HG02840 (cell line): ENCODE measurements around the gene ZNF217.
"Not testable (repeated sequence)": the region's sequence is repeated elsewhere in the genome, so short reads cannot be mapped to it uniquely, and the experiment has no call there.

Experiments
- ATAC-seq: cut with Tn5 transposase; IDR thresholded peaks from one replicate; pipeline ENCODE4 v1.9.1; 2021; ENCODE audit warnings: mild to moderate bottlenecking, moderate library complexity, moderate number of reproducible peaks; ENCODE audit not compliant: unreplicated experiment, low FRiP score

Gene ZNF217

DNA sequence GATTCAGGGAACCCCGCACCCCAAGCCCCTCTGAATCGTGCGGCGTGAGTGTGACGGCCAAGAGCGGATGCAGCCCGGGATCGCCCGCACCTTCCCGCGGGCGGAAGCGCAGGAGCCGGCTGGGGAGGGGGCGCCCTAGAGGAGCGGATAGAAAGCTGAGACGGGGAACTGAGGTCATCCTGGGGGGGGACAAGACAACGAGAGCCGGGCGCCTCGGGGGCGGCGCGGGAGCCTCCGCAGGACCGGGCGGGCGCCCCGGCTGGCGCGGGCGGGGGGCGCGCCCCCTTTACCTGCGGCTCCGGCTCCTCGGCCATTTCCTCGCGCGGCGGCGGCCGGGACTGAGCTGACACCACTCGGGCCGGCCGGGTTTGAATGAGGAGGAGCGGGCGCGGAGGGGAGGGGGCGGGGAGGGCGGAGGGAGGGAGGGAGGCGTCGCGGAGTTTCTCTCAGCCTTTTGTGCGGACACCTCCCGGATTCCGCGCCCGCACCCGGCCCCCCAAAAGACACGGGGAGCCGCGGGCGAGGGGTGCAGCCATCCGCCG lies at the start of gene ZNF217:
TSS of gene ZNF217 (minus strand) at position 374 of the 542 bp plus-strand sequence. CDS start 11,013 bp downstream, outside the sequence.
- peak; percentile 16 for ATAC-seq

DNA sequence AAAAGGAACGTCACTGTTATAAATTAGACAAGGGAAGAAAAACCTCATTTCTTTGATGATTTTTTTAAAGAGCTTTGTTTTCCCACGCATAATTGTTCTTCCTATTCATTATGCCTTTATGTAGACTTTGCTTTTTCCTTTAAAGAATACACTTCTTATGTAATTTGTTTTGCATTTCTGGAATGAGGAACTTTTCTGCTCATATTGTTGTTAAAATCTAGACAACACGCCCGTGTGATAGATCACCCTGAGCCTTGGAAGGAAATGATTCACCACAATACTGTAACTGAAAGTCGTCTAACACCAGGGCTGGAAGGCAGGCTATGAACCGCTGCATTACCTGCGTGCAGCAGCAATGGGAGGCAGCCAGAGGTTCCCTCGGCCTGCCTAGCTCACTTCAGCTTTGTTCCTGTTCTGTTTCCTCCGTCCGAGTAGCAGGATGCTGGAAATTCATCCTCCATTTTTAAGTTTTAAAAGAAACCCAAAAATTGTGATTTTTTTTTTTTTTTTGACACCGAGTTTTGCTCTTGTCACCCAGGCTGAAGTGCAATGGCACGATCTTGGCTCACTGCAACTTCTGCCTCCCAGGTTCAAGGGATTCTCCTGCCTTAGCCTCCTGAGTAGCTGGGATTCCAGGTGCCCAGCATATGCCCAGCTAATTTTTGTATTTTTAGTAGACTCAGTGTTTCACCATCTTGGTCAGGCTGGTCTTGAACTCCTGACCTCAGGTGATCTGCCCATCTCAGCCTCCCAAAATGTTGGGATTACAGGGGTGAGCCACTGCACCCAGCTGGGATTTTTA lies 49.6 kb upstream of the ZNF217 start:
- peak; percentile 80 for ATAC-seq

DNA sequence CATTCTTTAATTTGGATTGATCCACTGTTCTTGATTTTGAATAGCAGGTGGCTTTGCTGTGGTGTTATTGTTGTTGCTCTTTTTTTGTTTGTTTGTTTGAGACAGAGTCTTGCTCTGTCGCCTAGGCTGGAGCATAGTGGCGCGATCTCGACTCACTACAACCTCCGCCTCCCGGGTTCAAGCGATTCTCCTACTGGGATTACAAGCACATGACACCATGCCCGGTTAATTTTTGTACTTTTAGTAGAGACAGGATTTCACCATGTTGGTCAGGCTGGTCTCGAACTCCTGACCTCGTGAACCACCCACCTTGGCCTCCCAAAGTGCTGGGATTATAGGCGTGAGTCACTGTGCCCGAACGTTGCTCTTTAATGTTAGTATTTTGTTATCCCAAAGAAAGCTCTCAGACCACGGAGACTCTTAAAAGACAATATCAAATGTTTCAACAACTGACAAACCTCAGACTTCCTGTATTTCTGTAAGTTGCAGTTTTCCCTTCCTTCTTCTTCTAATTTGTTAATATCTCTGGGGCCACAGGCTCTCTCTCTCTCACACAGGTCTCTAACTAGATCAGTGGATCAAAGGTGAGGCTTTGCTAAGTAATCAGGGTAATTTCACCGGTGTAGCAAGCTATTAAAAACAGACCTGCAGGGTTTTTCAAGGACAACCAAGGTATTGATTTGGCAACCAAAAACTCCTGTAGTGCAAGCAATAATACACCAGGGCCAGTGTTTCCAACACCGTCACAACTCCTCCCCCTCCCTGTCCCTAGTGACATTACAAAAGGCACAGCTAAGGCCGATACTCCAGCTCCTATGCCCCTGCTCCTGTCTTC lies 48.8 kb upstream of the ZNF217 start:
- peak; percentile 37 for ATAC-seq

DNA sequence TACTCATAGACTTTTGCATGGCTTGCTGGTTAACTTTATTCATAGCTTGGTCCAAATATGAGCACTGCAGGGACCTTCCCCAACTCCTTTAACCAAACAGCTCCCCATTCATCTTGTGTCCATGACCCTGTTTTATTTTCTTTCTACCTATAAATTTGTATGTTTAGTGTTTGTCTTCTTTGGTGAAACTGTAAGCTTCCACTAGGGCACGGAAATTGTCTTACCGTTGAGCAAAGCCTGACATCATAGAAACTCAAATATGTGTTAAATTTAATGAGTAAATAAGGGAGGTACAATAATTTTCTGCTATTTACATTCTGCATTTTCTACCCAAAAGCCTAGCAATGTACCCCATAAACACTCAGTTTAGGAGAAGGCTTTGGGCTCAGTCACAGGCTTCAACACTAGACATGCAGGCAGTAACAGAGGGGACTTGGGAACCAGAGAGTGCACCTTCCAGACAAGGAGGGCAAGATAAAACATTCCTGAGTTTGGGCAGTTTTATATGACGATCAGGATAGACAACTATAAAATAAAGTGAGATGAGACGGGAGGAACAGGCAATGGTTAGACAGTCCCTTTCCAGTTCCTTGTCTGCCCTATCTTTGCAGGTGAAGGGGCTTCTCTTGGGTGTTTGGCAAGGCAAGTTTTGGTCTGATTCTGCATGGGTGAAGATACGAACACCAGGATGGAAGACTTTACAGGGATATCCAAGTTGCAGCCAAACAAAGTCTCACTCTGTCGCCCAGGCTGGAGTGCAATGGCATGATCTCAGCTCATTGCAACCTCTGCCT lies 46.2 kb upstream of the ZNF217 start:
- no peak for ATAC-seq

DNA sequence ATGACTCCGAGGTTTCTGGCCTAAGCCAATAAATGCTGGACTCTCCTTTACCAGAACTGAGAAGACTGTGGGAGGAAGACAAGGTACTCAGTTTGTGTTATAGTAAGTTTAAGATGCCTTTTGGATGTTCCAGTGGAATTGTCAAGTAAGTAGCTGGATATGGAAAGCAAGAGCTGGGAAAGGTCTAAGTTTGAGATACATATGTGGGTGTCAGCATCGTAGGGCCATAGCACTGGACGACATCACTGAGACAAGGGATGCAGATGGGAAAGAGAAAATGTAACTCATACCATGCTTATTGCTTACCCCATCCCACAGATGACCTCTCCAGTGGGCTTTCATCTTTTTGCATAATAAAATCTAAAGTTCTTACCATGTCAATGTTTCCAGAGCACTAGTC lies 45.5 kb upstream of the ZNF217 start:
- ATAC-seq = no peak

DNA sequence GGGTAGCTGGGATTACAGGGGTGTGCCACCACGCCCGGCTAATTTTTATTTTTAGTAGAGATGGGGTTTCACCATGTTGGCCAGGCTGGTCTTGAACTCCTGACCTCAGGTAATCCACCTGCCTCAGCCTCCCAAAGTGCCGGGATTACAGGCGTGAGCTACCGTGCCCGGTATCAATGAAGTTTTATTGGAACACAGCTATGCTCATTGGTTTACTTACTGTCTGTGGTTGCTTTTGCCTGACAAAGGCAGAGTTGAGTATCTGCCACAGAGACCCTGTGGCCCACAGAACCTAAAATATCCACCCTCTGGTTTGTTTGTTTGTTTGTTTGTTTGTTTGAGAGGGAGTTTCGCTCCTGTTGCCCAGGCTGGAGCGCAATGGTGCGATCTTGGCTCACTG lies 43.7 kb upstream of the ZNF217 start:
- not testable (repeated sequence) for ATAC-seq

DNA sequence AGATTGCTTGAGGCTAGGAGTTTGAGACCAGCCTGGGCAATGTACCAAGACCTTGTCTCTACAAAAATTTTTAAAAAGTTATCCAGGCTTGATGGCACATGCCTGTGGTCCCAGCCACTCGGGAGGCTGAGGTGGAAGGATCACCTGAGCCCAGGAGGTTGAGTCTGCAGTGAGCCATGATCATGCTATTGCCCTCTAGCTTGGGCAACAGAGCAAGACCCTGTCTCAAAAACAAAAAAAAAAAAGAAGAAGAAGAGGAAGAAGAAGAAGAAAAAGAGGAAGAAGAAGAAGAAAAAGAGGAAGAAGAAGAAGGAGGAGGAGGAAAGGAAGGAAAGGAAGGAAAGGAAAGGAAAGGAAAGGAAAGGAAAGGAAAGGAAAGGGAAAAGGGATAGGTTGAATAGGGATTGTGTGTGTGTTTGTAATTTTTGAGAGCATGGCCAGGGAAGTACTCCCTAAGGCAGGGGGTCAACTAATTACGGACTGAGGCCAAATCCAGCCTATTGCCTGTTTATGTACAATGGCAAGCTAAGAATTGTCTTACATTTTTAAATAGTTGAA lies 43.0 kb upstream of the ZNF217 start:
- no peak for ATAC-seq

DNA sequence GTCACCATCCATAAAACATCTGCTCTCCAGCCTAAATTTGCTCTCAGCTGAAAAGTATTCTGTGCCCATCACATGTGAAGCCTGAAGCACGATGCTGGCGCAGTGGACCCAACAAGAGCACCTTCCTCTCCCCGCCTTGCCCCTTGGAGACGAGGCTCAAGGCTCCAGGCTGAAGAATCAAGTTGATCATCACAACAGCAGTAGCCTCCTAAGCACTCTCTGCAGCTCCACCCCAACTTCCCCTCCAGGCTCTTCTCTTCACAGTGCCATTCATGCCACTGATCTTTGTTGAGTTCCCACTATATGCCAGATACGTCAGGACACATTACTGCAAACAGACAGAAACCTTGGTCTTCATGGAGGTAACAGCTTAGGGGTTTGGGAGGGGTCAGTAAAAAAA lies 41.6 kb upstream of the ZNF217 start:
- no peak for ATAC-seq

DNA sequence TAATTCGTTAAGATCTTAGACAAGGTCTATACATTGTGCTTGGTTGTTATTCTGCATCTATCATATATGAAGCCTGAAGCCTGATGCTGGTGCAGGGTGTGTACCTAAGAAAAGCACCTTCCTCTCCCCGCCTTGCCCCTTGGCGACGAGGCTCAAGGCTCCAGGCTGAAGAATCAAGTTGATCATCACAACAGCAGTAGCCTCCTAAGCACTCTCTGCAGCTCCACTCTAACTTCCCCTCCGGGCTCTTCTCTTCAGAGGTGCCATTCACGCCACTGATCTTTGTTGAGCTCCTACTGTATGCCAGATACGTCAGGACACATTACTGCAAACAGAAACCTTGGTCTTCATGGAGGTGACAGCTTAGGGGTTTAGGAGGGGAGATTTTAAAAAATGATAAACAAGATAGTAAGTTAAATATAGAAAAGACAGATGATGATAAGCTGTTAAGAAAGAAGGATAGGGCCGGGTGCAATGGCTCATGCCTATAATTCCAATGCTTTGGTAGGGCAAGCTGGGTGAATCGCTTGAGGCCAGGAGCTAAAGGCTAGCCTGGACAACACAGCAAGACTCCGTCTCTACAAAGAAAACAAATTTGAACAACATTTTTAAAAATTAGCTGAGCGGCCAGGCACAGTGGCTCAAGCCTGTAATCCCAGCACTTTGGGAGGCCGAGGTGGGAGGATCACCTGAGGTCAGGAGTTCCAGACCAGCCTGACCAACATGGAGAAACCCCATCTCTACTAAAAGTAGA lies 38.4 kb upstream of the ZNF217 start:
- ATAC-seq = no peak

DNA sequence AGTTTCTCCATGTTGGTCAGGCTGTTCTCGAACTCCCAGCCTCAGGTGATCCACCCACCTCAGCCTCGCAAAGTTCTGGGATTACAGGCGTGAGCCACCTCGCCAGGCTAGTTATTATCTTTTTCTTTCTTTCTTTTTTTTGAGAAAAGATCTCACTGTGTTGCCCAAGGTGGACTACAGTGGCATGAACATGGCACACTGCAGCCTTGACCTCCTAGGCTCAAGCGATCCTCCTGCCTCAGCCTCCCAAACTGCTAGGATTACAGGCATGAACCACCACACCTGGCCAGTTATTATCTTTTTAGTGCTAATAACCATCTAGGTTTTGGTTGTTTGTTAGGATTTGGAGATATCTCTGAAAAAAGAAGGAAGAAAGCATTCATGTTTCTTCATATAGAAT lies 35.8 kb upstream of the ZNF217 start:
- no peak for ATAC-seq

DNA sequence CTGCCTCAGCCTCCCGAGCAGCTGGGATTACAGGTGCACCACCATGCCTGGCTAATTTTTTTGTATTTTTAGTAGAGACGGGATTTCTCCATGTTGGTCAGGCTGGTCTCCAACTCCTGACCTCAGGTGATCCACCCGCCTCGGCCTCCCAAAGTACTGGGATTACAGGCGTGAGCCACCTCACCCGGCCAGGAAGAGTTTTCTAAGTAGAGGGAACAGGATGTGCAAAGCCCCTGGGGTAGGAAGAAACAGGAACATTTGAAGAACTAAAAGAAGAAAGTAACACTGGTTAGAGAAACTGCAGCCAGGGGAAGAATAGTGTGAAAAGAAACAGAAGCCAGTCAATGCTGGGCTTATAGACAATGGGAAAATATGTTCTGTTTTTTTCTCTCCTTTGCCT lies 35.1 kb upstream of the ZNF217 start:
- ATAC-seq = not testable (repeated sequence)

DNA sequence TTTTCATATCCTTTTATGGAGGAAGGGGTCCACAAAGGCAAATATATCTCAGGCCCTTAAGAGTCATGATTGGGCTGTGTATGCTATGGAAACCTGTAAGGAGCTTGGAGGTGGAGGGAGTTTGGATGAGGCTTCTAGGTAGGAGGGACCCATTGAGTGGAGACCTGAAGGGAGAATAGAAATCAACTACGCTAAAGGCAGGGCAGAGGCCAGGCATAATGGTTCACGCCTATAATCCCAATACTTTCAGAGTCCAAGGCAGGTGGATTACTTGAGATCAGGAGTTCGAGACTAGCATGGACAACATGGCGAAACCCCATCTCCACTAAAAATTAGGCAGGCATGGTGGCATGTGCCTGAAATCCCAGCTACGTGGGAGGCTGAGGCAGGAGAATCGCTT lies 34.4 kb upstream of the ZNF217 start:
- ATAC-seq = no peak

DNA sequence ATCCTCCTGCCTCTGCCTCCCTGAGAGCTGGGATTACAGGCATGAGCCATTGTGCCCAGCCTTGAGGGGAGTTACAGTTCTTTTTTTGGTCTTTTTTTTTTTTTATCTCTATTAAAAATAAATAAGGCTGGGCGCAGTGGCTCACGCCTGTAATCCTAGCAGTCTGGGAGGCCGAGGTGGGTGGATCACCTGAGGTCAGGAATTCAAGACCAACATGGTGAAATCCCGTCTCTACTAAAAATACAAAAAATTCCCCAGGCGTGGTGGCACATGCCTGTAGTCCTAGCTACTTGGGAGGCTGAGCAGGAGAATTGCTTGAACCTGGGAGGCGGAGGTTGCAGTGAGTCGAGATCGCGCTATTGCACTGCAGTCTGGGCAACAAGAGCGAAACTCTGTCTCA lies 33.4 kb upstream of the ZNF217 start:
- ATAC-seq = not testable (repeated sequence)

DNA sequence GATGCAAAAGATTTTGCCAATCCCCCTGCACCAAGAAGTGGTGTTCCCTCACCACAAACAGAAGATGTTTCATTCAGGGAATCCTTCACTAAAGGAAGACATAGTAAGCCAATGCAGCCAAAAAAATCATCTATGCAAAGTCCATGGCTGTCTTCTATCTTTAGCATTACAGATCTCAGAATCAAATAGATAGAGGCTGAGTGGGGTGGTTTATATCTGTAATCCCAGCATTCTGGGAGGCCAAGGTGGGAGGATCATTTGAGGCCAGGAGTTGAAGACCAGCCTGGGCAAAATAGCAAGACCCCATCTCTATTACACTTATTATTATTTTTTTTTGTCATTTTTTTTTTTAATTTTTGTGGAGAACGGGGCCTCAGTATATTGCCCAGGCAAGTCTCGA lies 32.9 kb upstream of the ZNF217 start:
- ATAC-seq = no peak

DNA sequence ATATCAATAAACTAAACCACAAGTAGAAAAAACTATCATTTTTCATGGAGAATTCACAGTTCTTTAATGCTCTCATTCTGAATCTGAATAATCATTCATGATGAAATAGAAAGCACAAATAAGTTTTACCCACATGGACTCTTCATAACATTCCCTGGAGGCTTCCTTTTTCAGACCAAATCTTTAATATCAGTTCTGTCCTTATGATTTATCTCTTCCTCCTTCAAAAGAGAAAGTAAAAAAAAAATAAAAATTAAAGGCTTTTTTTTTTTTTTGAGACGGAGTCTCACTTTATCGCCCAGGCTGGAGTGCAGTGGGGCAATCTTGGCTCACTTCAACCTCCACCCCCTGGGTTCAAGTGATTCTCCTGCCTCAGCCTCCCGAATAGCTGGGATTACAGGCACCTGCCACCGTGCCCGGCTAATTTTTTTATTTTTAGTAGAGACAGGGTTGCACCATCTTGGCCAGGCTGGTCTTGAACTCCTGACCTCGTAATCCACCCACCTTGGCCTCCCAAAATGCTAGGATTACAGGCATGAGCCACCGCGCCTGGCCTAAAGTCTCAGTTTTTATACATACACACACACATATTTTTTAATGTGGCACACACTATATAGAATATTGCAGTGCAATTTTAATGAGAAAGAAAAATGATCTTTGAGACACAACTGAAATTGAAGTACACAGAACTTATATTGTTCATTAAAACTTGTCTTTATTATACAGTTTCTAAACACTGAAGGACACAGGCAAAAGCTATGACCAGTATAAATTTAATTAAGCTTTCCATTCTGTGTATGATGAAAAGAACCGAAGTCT lies 31.9 kb upstream of the ZNF217 start:
- no peak for ATAC-seq

DNA sequence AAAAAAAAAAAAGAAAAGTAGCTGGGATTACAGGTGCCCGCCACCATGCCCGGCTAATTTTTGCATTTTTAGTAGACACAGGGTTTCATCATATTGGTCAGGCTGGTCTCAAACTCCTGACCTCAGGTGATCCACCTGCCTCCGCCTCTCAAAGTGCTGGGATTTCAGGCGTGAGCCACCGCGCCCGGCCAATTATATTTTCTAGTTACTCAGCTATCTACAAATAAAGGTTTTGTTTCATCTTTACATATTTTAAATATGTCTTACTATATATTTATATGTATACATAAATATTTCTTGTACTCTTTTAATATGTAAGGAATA lies 31.2 kb upstream of the ZNF217 start:
- ATAC-seq = not testable (repeated sequence)

DNA sequence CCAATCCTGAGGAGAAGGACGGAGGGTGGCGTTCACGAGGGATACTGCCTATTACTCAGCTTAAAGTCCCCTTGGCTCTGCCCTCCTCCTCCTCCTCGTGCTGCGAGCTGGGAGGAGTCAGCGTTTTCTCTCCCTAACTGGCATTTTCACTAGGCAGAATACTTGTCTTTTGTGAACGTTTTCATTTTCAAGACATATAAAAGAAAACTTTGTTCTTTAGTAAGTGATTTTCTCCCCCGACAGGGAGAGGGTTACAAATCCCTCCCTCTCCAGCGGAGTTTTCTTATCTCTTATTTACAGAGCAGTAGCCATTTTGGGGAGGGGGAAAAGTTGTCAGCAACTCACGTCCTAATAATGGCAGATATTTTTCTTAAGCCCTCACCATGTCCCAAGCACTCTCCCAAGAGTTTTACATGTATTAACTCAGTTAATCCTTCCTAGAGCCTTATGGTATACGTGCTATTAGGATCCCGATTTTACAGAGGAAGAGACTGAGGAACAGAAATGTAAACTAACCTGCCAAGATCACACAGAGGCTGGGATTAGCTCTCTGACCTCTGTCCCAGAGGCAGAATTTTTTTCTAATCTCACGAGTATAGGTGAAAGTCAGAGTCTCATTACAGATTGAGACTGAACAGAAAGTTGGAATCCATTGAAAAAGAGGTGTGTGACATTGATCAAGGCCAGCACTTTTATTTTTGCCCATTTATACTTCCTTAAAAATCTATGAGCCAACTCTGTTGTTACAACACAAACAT lies 30.0 kb upstream of the ZNF217 start:
- peak; percentile 52 for ATAC-seq

DNA sequence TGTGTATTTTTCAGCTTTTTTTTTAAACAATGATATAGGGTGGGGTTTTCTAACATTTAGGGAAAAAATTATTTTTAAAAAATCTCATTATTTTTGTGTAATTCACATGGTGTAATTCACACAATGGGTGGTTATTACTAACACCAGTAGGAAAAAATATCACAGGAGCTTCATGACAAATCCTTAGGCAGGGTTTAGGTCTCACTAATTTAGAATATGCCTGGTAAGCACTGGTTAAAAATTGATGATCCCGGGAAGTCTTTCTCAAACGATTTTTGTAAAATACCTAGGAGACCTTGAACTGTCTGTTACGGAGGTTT lies 29.5 kb upstream of the ZNF217 start:
- no peak for ATAC-seq
